Smooth muscle cell (in vitro differentiated cells): ENCODE measurements around the gene CASS4. TPM values are rescaled to one million over a fixed set of nuclear protein-coding genes. Genes with fewer than 3 reads are reported as not detected.

Source experiments
- DNase-seq: peaks from one replicate; lab custom pipeline; 2025; ENCODE audit not compliant: unreplicated experiment; lab: John Stamatoyannopoulos, UW
- H2AFZ ChIP-seq: fragments of 200-600 bp; sonication (generic); 2 replicates; pipeline ENCODE4 v1.6.0; 2016; ENCODE audit warnings: antibody characterized with exemption, low read depth, mild to moderate bottlenecking
- H3F3A ChIP-seq: fragments of 200-600 bp; sonication (generic); 2 replicates; pipeline ENCODE4 v1.6.0; 2017; ENCODE audit warnings: antibody characterized with exemption, low read depth
- H3K27ac ChIP-seq: fragments of 200-600 bp; sonication (generic); 2 replicates; pipeline ENCODE4 v1.5.1; 2016; ENCODE audit warnings: low read depth, mild to moderate bottlenecking
- H3K27me3 ChIP-seq: fragments of 200-600 bp; sonication (generic); 2 replicates; pipeline ENCODE4 v1.6.1; 2016; ENCODE audit warnings: low read depth, mild to moderate bottlenecking
- H3K36me3 ChIP-seq: fragments of 200-600 bp; sonication (generic); 2 replicates; pipeline ENCODE4 v1.5.1; 2016; ENCODE audit warnings: low read depth
- H3K4me1 ChIP-seq: fragments of 200-600 bp; sonication (generic); 2 replicates; pipeline ENCODE4 v1.5.1; 2016; ENCODE audit warnings: low read depth
- H3K4me2 ChIP-seq: fragments of 200-600 bp; sonication (generic); 2 replicates; pipeline ENCODE4 v1.6.0; 2016; ENCODE audit warnings: mild to moderate bottlenecking
- H3K4me3 ChIP-seq: fragments of 200-600 bp; sonication (generic); 2 replicates; pipeline ENCODE4 v1.5.1; 2016; ENCODE audit warnings: mild to moderate bottlenecking
- H3K79me2 ChIP-seq: fragments of 200-600 bp; sonication (generic); 2 replicates; pipeline ENCODE4 v1.6.0; 2016; ENCODE audit warnings: low read depth, mild to moderate bottlenecking
- H3K9ac ChIP-seq: fragments of 200-600 bp; sonication (generic); 2 replicates; pipeline ENCODE4 v1.6.0; 2016; ENCODE audit warnings: low read depth
- H3K9me3 ChIP-seq: fragments of 200-600 bp; sonication (generic); replicated peaks from 2 replicates; pipeline ENCODE4 v1.5.1; 2016; ENCODE audit warnings: low read depth
- H4K20me1 ChIP-seq: fragments of 200-600 bp; sonication (generic); 2 replicates; pipeline ENCODE4 v1.6.0; 2016; ENCODE audit warnings: low read depth
- WGBS: methylation state at CpG from one replicate; pipeline ENCODE4 v1.1.7; 2016; ENCODE audit warnings: low lambda C conversion rate; 5-methylcytosine and 5-hydroxymethylcytosine counted together
- polyA plus RNA-seq: library from polyadenylated mRNA; unstranded; fragments of >200 nt; fragmentation: Nextera tagmentation; extraction: Ambion mirVana; gene quantifications from 2 replicates; pipeline ENCODE4 v1.2.1, GENCODE V29; 2016
- total RNA-seq: library from RNA; depleted of rRNA; stranded (reverse); fragments of >200 nt; gene quantifications from 2 replicates; pipeline ENCODE4 v1.2.3, GENCODE V29; 2014
- TF ChIP-seq, protein P1 (sequence below): fragments of 200-600 bp; sonication (generic); IDR thresholded peaks from 2 replicates; pipeline ENCODE4 v1.5.1; 2017; ENCODE audit warnings: borderline replicate concordance, mild to moderate bottlenecking, antibody characterized with exemption; ENCODE audit not compliant: insufficient read depth, poor library complexity, severe bottlenecking

CASS4 gene
- total and polyA plus RNA-seq, 2 experiments from 2014 or later: 0.07 to 0.22 TPM

GRCh38 chr20:56428410-56428809 is 16.4 kb downstream of the CASS4 start:
- no peak overlapping the region for H3K9ac ChIP-seq
- H3K9me3 ChIP-seq: no peaks in the 10 kb centered on the region
- no peaks in the 10 kb centered on the region for H4K20me1 ChIP-seq
- H2AFZ ChIP-seq: no peak overlapping the region
- no peaks in the 10 kb centered on the region for H3K36me3 ChIP-seq
- 76% methylated on average over 5 of the region's 5 CpGs for WGBS
- no peak overlapping the region for H3K27ac ChIP-seq
- no peak for DNase-seq
- H3K4me1 ChIP-seq: no peaks in the 10 kb centered on the region
- H3K79me2 ChIP-seq: no peaks in the 10 kb centered on the region
- H3K4me2 ChIP-seq: no peak overlapping the region
- H3F3A ChIP-seq: no peaks in the 10 kb centered on the region
- no peaks in the 10 kb centered on the region for H3K27me3 ChIP-seq
- no peak overlapping the region for H3K4me3 ChIP-seq
- TF ChIP-seq, protein P1, sequence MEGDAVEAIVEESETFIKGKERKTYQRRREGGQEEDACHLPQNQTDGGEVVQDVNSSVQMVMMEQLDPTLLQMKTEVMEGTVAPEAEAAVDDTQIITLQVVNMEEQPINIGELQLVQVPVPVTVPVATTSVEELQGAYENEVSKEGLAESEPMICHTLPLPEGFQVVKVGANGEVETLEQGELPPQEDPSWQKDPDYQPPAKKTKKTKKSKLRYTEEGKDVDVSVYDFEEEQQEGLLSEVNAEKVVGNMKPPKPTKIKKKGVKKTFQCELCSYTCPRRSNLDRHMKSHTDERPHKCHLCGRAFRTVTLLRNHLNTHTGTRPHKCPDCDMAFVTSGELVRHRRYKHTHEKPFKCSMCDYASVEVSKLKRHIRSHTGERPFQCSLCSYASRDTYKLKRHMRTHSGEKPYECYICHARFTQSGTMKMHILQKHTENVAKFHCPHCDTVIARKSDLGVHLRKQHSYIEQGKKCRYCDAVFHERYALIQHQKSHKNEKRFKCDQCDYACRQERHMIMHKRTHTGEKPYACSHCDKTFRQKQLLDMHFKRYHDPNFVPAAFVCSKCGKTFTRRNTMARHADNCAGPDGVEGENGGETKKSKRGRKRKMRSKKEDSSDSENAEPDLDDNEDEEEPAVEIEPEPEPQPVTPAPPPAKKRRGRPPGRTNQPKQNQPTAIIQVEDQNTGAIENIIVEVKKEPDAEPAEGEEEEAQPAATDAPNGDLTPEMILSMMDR: no peak

GRCh38 chr20:56428881-56429280 is 16.8 kb downstream of the CASS4 start:
- peak overlapping the region; percentile 36 for H3K4me2 ChIP-seq
- no peaks in the 10 kb centered on the region for H3K9me3 ChIP-seq
- DNase-seq: no peak
- TF ChIP-seq, protein P1: no peak
- no peaks in the 10 kb centered on the region for H3K4me1 ChIP-seq
- no peaks in the 10 kb centered on the region for H3F3A ChIP-seq
- H3K9ac ChIP-seq: no peak overlapping the region
- H4K20me1 ChIP-seq: no peaks in the 10 kb centered on the region
- no peak overlapping the region for H3K27ac ChIP-seq
- H3K79me2 ChIP-seq: no peaks in the 10 kb centered on the region
- H2AFZ ChIP-seq: no peak overlapping the region
- 84% methylated on average over 8 of the region's 8 CpGs for WGBS
- no peaks in the 10 kb centered on the region for H3K27me3 ChIP-seq
- H3K36me3 ChIP-seq: no peaks in the 10 kb centered on the region
- H3K4me3 ChIP-seq: no peak overlapping the region

GRCh38 chr20:56429502-56429901 is 17.4 kb downstream of the CASS4 start:
- WGBS: 47% methylated on average over 6 of the region's 6 CpGs
- peak overlapping the region; percentile 36 for H3K4me2 ChIP-seq

DNA sequence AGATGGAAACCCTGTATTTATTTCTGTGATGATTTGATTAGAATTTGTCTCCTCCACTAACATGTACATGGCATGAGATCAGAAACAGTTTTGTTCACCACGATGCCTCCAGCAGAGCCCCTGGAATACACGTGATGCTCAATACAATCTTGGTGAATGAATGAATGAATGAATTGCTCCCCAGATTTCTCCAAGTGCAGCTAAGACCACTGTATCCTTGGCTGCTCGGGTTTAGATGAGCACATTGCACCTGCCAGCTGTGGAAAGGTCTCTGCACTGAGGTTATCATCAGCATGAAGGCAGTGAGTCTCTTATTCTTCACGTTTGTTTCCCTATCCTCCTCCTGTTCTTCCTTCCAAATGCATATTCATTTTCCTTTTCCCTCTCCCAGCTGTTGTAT is 17.9 kb downstream of the CASS4 start:
- Histone ChIP-seq H4K20me1 (no peaks in the 10 kb centered on the region), H3K9ac (no peak overlapping the region), H3K4me2 (no peak overlapping the region), H3K4me3 (no peak overlapping the region), H3F3A (no peaks in the 10 kb centered on the region), H3K27ac (no peak overlapping the region), H3K9me3 (no peaks in the 10 kb centered on the region), H3K79me2 (no peaks in the 10 kb centered on the region), H2AFZ (no peak overlapping the region), H3K4me1 (no peaks in the 10 kb centered on the region), H3K36me3 (no peaks in the 10 kb centered on the region), H3K27me3 (no peaks in the 10 kb centered on the region)
- WGBS: 74% methylated on average over 4 of the region's 4 CpGs
- TF ChIP-seq, protein P1: no peak
- DNase-seq: no peak

More at GRCh38 chr20:56429502-56429901, 17.4 kb downstream of the CASS4 start:
- H3K36me3 ChIP-seq: no peaks in the 10 kb centered on the region
- no peaks in the 10 kb centered on the region for H4K20me1 ChIP-seq
- no peaks in the 10 kb centered on the region for H3F3A ChIP-seq
- H3K79me2 ChIP-seq: no peaks in the 10 kb centered on the region
- no peak overlapping the region for H3K9ac ChIP-seq
- DNase-seq: no peak
- H3K9me3 ChIP-seq: no peaks in the 10 kb centered on the region
- no peaks in the 10 kb centered on the region for H3K4me1 ChIP-seq
- H2AFZ ChIP-seq: no peak overlapping the region
- H3K27ac ChIP-seq: no peak overlapping the region
- TF ChIP-seq, protein P1: no peak
- H3K27me3 ChIP-seq: no peaks in the 10 kb centered on the region
- no peak overlapping the region for H3K4me3 ChIP-seq
